PC-3 (cell line): ENCODE data around the gene AOAH. TPM values are rescaled to one million over a fixed set of nuclear protein-coding genes. Genes with fewer than 3 reads are reported as not detected.

Source experiments
- ATAC-seq: fragments of 200-7000 bp; cut with Tn5 transposase; 2 replicates; pipeline ENCODE4 v1.9.1; 2020; ENCODE audit warnings: mild to moderate bottlenecking, moderate library complexity
- BruUV-seq: library from RNA; stranded (reverse); fragments of 400-500 nt; replicated peaks from 2 replicates; lab custom pipeline; 2021; lab: Mats Ljungman, UMichigan
- CTCF ChIA-PET: fragments of 300-600 bp; sonication (Branson Sonifier 250); formaldehyde crosslinking; loops from one replicate; lab custom pipeline; 2022; ENCODE audit warnings: antibody characterized with exemption; lab: Charles Lee
- POLR2A ChIA-PET: fragments of 300-600 bp; sonication (Branson Sonifier 250); formaldehyde crosslinking; loops from one replicate; lab custom pipeline; 2022; ENCODE audit warnings: antibody characterized with exemption; ENCODE audit not compliant: unreplicated experiment; lab: Charles Lee
- DNase-seq: peaks from one replicate; pipeline ENCODE4 v3.0.0-alpha.2; 2015
- H2AFZ ChIP-seq: fragments of 300-600 bp; sonication (generic); 2 replicates; pipeline ENCODE4 v1.6.0; 2016; ENCODE audit warnings: antibody characterized with exemption, low read length
- H3F3A ChIP-seq: fragments of 300-600 bp; sonication (generic); one replicate; pipeline ENCODE4 v1.6.0; 2017; ENCODE audit warnings: antibody characterized with exemption, low read length, control low read depth, mild to moderate bottlenecking; ENCODE audit not compliant: unreplicated experiment
- H3K27ac ChIP-seq: fragments of 300-600 bp; sonication (generic); 2 replicates; pipeline ENCODE4 v1.5.1; 2016; ENCODE audit warnings: mild to moderate bottlenecking, low read length
- H3K27me3 ChIP-seq: fragments of 300-600 bp; sonication (generic); 2 replicates; pipeline ENCODE4 v1.6.1; 2016; ENCODE audit warnings: low read length, mixed read lengths
- H3K36me3 ChIP-seq: fragments of 300-600 bp; sonication (generic); 2 replicates; pipeline ENCODE4 v1.6.1; 2016; ENCODE audit warnings: low read depth, mixed run types, low read length, mixed read lengths
- H3K4me1 ChIP-seq: fragments of 300-600 bp; sonication (generic); 2 replicates; pipeline ENCODE4 v1.5.1; 2016; ENCODE audit warnings: low read length; ENCODE audit not compliant: insufficient read depth
- H3K4me2 ChIP-seq: fragments of 300-600 bp; sonication (generic); 2 replicates; pipeline ENCODE4 v1.6.0; 2016; ENCODE audit warnings: low read length
- H3K4me3 ChIP-seq: fragments of 300-600 bp; sonication (generic); 2 replicates; pipeline ENCODE4 v1.5.1; 2016; ENCODE audit warnings: mild to moderate bottlenecking, low read length, mixed read lengths
- H3K79me2 ChIP-seq: fragments of 300-600 bp; sonication (generic); 2 replicates; pipeline ENCODE4 v1.6.1; 2017; ENCODE audit warnings: low read length, mixed read lengths
- H3K9ac ChIP-seq: fragments of 300-600 bp; sonication (generic); 2 replicates; pipeline ENCODE4 v1.6.0; 2016; ENCODE audit warnings: mild to moderate bottlenecking, low read length
- H3K9me2 ChIP-seq: fragments of 300-600 bp; sonication (generic); replicated peaks from 2 replicates; pipeline ENCODE4 v1.6.1; 2016; ENCODE audit warnings: mixed run types, low read length, mixed read lengths
- H3K9me3 ChIP-seq: fragments of 300-600 bp; sonication (generic); 2 replicates; pipeline ENCODE4 v1.6.1; 2016; ENCODE audit warnings: low read length, mixed read lengths
- H4K20me1 ChIP-seq: fragments of 300-600 bp; sonication (generic); 2 replicates; pipeline ENCODE4 v1.6.1; 2016; ENCODE audit warnings: low read length, mixed read lengths
- EZH2 ChIP-seq: fragments of 300-600 bp; sonication (generic); IDR thresholded peaks from one replicate; pipeline ENCODE4 v1.6.1; 2017; ENCODE audit warnings: antibody characterized with exemption, mild to moderate bottlenecking, low read length; ENCODE audit not compliant: unreplicated experiment
- EZH2phosphoT487 ChIP-seq: fragments of 300-600 bp; sonication (generic); IDR thresholded peaks from 2 replicates; pipeline ENCODE4 v1.6.1; 2018; ENCODE audit warnings: mild to moderate bottlenecking, antibody characterized with exemption, low read length, borderline replicate concordance
- intact Hi-C: fragments of 100-400 bp; cut with micrococcal nuclease; formaldehyde crosslinking; loops from 2 replicates; pipeline ENCODE4 v1.9.0; 2023
- total RNA-seq: library from RNA; depleted of rRNA; stranded (reverse); fragments of >200 nt; gene quantifications from 2 replicates; pipeline ENCODE4 v1.2.3, GENCODE V29; 2014
- TF ChIP-seq, protein P1 (sequence below): fragments of 300-600 bp; sonication (generic); conservative IDR thresholded peaks from 2 replicates; pipeline ENCODE4 v1.5.1; 2017; ENCODE audit warnings: antibody characterized with exemption, low read depth, mild to moderate bottlenecking, low read length

Gene AOAH
- total RNA-seq, 1 experiment from 2014 or later, result not detected

- BruUV-seq, result no TSS peak
- no peak overlapping the region for H3K27ac ChIP-seq
- no peaks in the 10 kb centered on the region for H3K9me2 ChIP-seq
- intact Hi-C loops, result no loop called here
- H4K20me1 ChIP-seq, result no peaks in the 10 kb centered on the region
- H3F3A ChIP-seq, result no peaks in the 10 kb centered on the region
- H3K27me3 ChIP-seq, result peaks cover 3% of the 10 kb centered on the region; the same call in 1 of the 2 replicates
- ATAC-seq (no peak), DNase-seq (no peak)
- no peaks in the 10 kb centered on the region for H3K36me3 ChIP-seq
- TF ChIP-seq EZH2phosphoT487 (no peak), EZH2 (no peak)
- TF ChIP-seq, protein P1, sequence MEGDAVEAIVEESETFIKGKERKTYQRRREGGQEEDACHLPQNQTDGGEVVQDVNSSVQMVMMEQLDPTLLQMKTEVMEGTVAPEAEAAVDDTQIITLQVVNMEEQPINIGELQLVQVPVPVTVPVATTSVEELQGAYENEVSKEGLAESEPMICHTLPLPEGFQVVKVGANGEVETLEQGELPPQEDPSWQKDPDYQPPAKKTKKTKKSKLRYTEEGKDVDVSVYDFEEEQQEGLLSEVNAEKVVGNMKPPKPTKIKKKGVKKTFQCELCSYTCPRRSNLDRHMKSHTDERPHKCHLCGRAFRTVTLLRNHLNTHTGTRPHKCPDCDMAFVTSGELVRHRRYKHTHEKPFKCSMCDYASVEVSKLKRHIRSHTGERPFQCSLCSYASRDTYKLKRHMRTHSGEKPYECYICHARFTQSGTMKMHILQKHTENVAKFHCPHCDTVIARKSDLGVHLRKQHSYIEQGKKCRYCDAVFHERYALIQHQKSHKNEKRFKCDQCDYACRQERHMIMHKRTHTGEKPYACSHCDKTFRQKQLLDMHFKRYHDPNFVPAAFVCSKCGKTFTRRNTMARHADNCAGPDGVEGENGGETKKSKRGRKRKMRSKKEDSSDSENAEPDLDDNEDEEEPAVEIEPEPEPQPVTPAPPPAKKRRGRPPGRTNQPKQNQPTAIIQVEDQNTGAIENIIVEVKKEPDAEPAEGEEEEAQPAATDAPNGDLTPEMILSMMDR, result no peak
- no peak overlapping the region for H3K4me3 ChIP-seq
- no peaks in the 10 kb centered on the region for H3K9me3 ChIP-seq
- H3K79me2 ChIP-seq, result no peaks in the 10 kb centered on the region
- ChIA-PET CTCF (no interaction called here), POLR2A (no interaction called here)
- H3K4me1 ChIP-seq, result no peaks in the 10 kb centered on the region
- no peak overlapping the region for H3K9ac ChIP-seq
- no peak overlapping the region for H2AFZ ChIP-seq
- H3K4me2 ChIP-seq, result no peak overlapping the region
Observed at GRCh38 chr7:36464271-36464670, 260.0 kb downstream of the AOAH start.
